Measurements from ENCODE around the gene USP21. TPM values are rescaled to one million over a fixed set of nuclear protein-coding genes. Genes with fewer than 3 reads are reported as not detected.

Gene USP21
- polyA plus RNA-seq, 1 donor from 2014 or later: 20.2 TPM

- Histone ChIP-seq H3F3A (ENCODE audit: insufficient read depth, low read length, poor library complexity, severe bottlenecking) (no peaks in the 10 kb centered on the region), H3K4me2 (ENCODE audit: low read length) (no peak overlapping the region), H3K4me3 (ENCODE audit: low read length) (no peak overlapping the region), H2AFZ (ENCODE audit: low read depth, low read length) (no peak overlapping the region), H4K20me1 (ENCODE audit: insufficient read depth) (no peaks in the 10 kb centered on the region), H3K9me2 (ENCODE audit: insufficient read depth, low read length) (no peaks in the 10 kb centered on the region), H3K9me3 (ENCODE audit: low read length) (no peaks in the 10 kb centered on the region), H3K36me3 (ENCODE audit: insufficient read depth, low read length) (no peaks in the 10 kb centered on the region), H3K9ac (ENCODE audit: low read length) (no peak overlapping the region), H3K27ac (ENCODE audit: low read length) (no peak overlapping the region), H3K27me3 (ENCODE audit: insufficient read depth, low read depth, low read length) (no peaks in the 10 kb centered on the region), H3K79me2 (replicated peaks; ENCODE audit: insufficient read depth, low read length) (peaks cover 6% of the 10 kb centered on the region)
- TF ChIP-seq REST (IDR thresholded peaks at IDR 0.05; ENCODE audit: borderline replicate concordance) (no peak), EZH2 (IDR thresholded peaks at IDR 0.05; ENCODE audit: borderline replicate concordance, insufficient read depth, low read length, poor library complexity, severe bottlenecking) (no peak), MXI1 (conservative IDR thresholded peaks at IDR 0.05; ENCODE audit: poor library complexity, severe bottlenecking) (no peak), SMC3 (conservative IDR thresholded peaks at IDR 0.05; ENCODE audit: poor library complexity) (no peak), TAF1 (IDR thresholded peaks at IDR 0.05; ENCODE audit: low read depth) (no peak), CTCF (IDR thresholded peaks at IDR 0.05; ENCODE audit: poor library complexity, severe bottlenecking) (no peak), POLR2AphosphoS5 (IDR thresholded peaks at IDR 0.05) (no peak), EP300 (conservative IDR thresholded peaks at IDR 0.05; ENCODE audit: poor library complexity, severe bottlenecking) (no peak), RAD21 (conservative IDR thresholded peaks at IDR 0.05) (no peak)
These were observed 15.6 kb downstream of the USP21 start for GRCh38 chr1:161174911-161175310.

GRCh38 chr1:161175771-161176453 lies 16.6 kb downstream of the USP21 start:
- H3F3A ChIP-seq (ENCODE audit: insufficient read depth, low read length, poor library complexity, severe bottlenecking): no peaks in the 10 kb centered on the region
- no peak overlapping the region for H2AFZ ChIP-seq (ENCODE audit: low read depth, low read length)
- no peaks in the 10 kb centered on the region for H3K27me3 ChIP-seq (ENCODE audit: insufficient read depth, low read depth, low read length)
- H3K9me2 ChIP-seq (ENCODE audit: insufficient read depth, low read length): no peaks in the 10 kb centered on the region
- TF ChIP-seq EZH2 (IDR thresholded peaks at IDR 0.05; ENCODE audit: borderline replicate concordance, insufficient read depth, low read length, poor library complexity, severe bottlenecking) (no peak), REST (IDR thresholded peaks at IDR 0.05; ENCODE audit: borderline replicate concordance) (no peak), EP300 (conservative IDR thresholded peaks at IDR 0.05; ENCODE audit: poor library complexity, severe bottlenecking) (no peak), SMC3 (conservative IDR thresholded peaks at IDR 0.05; ENCODE audit: poor library complexity) (no peak), CTCF (IDR thresholded peaks at IDR 0.05; ENCODE audit: poor library complexity, severe bottlenecking) (no peak), RAD21 (conservative IDR thresholded peaks at IDR 0.05) (no peak), MXI1 (conservative IDR thresholded peaks at IDR 0.05; ENCODE audit: poor library complexity, severe bottlenecking) (no peak), TAF1 (IDR thresholded peaks at IDR 0.05; ENCODE audit: low read depth) (no peak), POLR2AphosphoS5 (IDR thresholded peaks at IDR 0.05) (no peak)
- H3K36me3 ChIP-seq (ENCODE audit: insufficient read depth, low read length): no peaks in the 10 kb centered on the region
- peak overlapping the region; percentile 81 for H3K9ac ChIP-seq (ENCODE audit: low read length)
- peaks cover 6% of the 10 kb centered on the region for H3K79me2 ChIP-seq (replicated peaks; ENCODE audit: insufficient read depth, low read length)
- no peaks in the 10 kb centered on the region for H4K20me1 ChIP-seq (ENCODE audit: insufficient read depth)
- H3K4me3 ChIP-seq (ENCODE audit: low read length): peak overlapping the region; percentile 78
- no peaks in the 10 kb centered on the region for H3K9me3 ChIP-seq (ENCODE audit: low read length)
- peak overlapping the region; percentile 81 for H3K4me2 ChIP-seq (ENCODE audit: low read length)
- no peak overlapping the region for H3K27ac ChIP-seq (ENCODE audit: low read length)

Measured in neural cell (in vitro differentiated cells).